Breast epithelium (tissue), 4 donors: ENCODE data around the gene FAM83E. TPM values are rescaled to one million over a fixed set of nuclear protein-coding genes. Genes with fewer than 3 reads are reported as not detected.

ENCODE experiments used
- DNase-seq, 2 donors: peaks; one replicate each; pipeline ENCODE4 v3.0.0-alpha.2; 2019; ENCODE audit warnings: low spot score in 2 of 2
- H3K27ac ChIP-seq, 2 donors: fragments of 200-600 bp; sonication (generic) in 1 of 2; one replicate each; pipeline ENCODE4 v1.5.1; 2016 to 2019; ENCODE audit warnings: mild to moderate bottlenecking in 1 of 2
- H3K27me3 ChIP-seq, 2 donors: fragments of 200-600 bp; sonication (generic) in 1 of 2; one replicate each; pipeline versions ENCODE4 v1.5.1 to v1.6.0; 2017 to 2019; ENCODE audit warnings: control low read depth in 1 of 2, mild to moderate bottlenecking in 1 of 2
- H3K36me3 ChIP-seq: fragments of 200-600 bp; one replicate; pipeline ENCODE4 v1.5.1; 2019
- H3K4me1 ChIP-seq, 2 donors: fragments of 200-600 bp; sonication (generic); one replicate each; pipeline ENCODE4 v1.5.1; 2016 to 2019; ENCODE audit warnings: control low read depth in 1 of 2
- H3K4me3 ChIP-seq, 3 donors: fragments of 200-600 bp; sonication (generic); 1 replicate in 2 of 3; 2 replicates in 1 of 3; pipeline ENCODE4 v1.5.1; 2016 to 2019; ENCODE audit warnings: mild to moderate bottlenecking in 3 of 3, moderate library complexity in 2 of 3
- H3K9me3 ChIP-seq, 2 donors: fragments of 200-600 bp; sonication (generic) in 1 of 2; one replicate each; pipeline ENCODE4 v1.5.1; 2016 to 2019; ENCODE audit warnings: control low read depth in 1 of 2
- CTCF ChIP-seq, 3 donors: fragments of 450-650 bp; IDR thresholded peaks; one replicate each; pipeline ENCODE4 v1.5.1; 2016 to 2017; ENCODE audit warnings: antibody characterized with exemption in 3 of 3, mild to moderate bottlenecking in 3 of 3, moderate library complexity in 3 of 3
- POLR2A ChIP-seq: fragments of 450-650 bp; IDR thresholded peaks from one replicate; pipeline ENCODE4 v1.6.1; 2016; ENCODE audit warnings: antibody characterized with exemption, mild to moderate bottlenecking, moderate library complexity
- POLR2AphosphoS5 ChIP-seq, 3 donors: sonication (generic); formaldehyde crosslinking; IDR thresholded peaks; one replicate each; pipeline ENCODE4 v1.6.1; 2017; ENCODE audit warnings: antibody characterized with exemption in 3 of 3
- intact Hi-C: fragments of 100-400 bp; cut with DNase I; formaldehyde crosslinking; loops from one replicate; pipeline ENCODE4 v1.15.1; 2023; ENCODE audit warnings: low total_unique reads
- total RNA-seq, 3 donors: library from RNA; depleted of rRNA; stranded (reverse); fragments of >200 nt; gene quantifications; one replicate each; pipeline ENCODE4 v1.1.0, GENCODE V29; 2016

FAM83E gene
- total RNA-seq, 3 donors from 2014 or later = 3.3 to 5.6 TPM; not detected in 1

GRCh38 chr19:48595171-48595570 lies 19.7 kb downstream of the FAM83E start:
- Histone ChIP-seq H3K4me3 (no peak overlapping the region), H3K36me3 (no peaks in the 10 kb centered on the region), H3K9me3 (no peaks in the 10 kb centered on the region), H3K27ac (no peak overlapping the region), H3K4me1 (no peaks in the 10 kb centered on the region), H3K27me3 (no peaks in the 10 kb centered on the region)
- intact Hi-C loops = no loop called here
- DNase-seq = no peak
- TF ChIP-seq CTCF (IDR thresholded peaks at IDR 0.05) (no peak), POLR2AphosphoS5 (IDR thresholded peaks at IDR 0.05) (no peak), POLR2A (no peak)

DNA sequence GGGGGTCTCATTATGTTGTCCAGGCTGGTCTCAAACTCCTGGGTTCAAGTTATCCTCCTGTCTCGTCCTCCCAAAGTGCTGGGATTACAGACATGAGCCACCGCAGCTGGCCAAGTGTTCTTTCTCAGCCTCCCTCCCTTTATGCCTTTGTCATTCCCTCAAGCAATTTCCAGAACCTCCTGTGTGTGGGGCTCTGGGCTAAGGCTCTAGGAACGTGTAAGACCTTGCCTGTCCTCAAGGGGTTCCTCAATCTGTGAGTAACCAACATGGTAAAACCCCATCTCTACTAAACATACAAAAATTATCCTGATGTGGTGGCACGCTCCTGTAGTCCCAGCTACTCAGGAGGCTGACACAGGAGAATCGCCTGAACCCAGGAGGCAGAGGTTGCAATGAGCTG lies 23.9 kb downstream of the FAM83E start:
- no peak for DNase-seq
- H3K9me3 ChIP-seq = no peaks in the 10 kb centered on the region
- TF ChIP-seq POLR2AphosphoS5 (IDR thresholded peaks at IDR 0.05) (no peak), CTCF (IDR thresholded peaks at IDR 0.05) (no peak), POLR2A (no peak)
- no peak overlapping the region for H3K27ac ChIP-seq
- H3K27me3 ChIP-seq = no peaks in the 10 kb centered on the region
- H3K4me1 ChIP-seq = no peaks in the 10 kb centered on the region
- no peaks in the 10 kb centered on the region for H3K36me3 ChIP-seq
- intact Hi-C loops = no loop called here
- H3K4me3 ChIP-seq = no peak overlapping the region

GRCh38 chr19:48588670-48589401 lies 26.0 kb downstream of the FAM83E start:
- intact Hi-C loops = no loop called here
- H3K9me3 ChIP-seq = no peaks in the 10 kb centered on the region
- H3K4me1 ChIP-seq = no peaks in the 10 kb centered on the region
- no peaks in the 10 kb centered on the region for H3K36me3 ChIP-seq
- peak overlapping the region; percentile 26 to 60 (median 42) for H3K4me3 ChIP-seq
- no peaks in the 10 kb centered on the region for H3K27me3 ChIP-seq
- peak overlapping the region; percentile 2 to 10 for H3K27ac ChIP-seq
- peak; percentile 76 to 86 for DNase-seq
- TF ChIP-seq POLR2A = no peak
- TF ChIP-seq POLR2AphosphoS5 (IDR thresholded peaks at IDR 0.05) = peak; percentile 21 to 42 (median 41)
- TF ChIP-seq CTCF (IDR thresholded peaks at IDR 0.05) = peak; percentile 84 to 94 (median 93)

GRCh38 chr19:48587387-48587786 lies 27.5 kb downstream of the FAM83E start:
- TF ChIP-seq POLR2A (no peak), CTCF (IDR thresholded peaks at IDR 0.05) (no peak), POLR2AphosphoS5 (IDR thresholded peaks at IDR 0.05) (no peak)
- no peaks in the 10 kb centered on the region for H3K9me3 ChIP-seq
- intact Hi-C loops = no loop called here

GRCh38 chr19:48582168-48582567 lies 32.7 kb downstream of the FAM83E start:
- no peak for DNase-seq
- Histone ChIP-seq H3K4me1 (no peaks in the 10 kb centered on the region), H3K9me3 (no peaks in the 10 kb centered on the region), H3K27ac (no peak overlapping the region), H3K36me3 (no peaks in the 10 kb centered on the region), H3K4me3 (no peak overlapping the region), H3K27me3 (no peaks in the 10 kb centered on the region)
- TF ChIP-seq CTCF (IDR thresholded peaks at IDR 0.05) (no peak), POLR2A (no peak), POLR2AphosphoS5 (IDR thresholded peaks at IDR 0.05) (no peak)
- intact Hi-C loops = no loop called here

More at GRCh38 chr19:48587387-48587786, 27.5 kb downstream of the FAM83E start:
- Histone ChIP-seq H3K4me3 (no peak overlapping the region), H3K27ac (no peak overlapping the region), H3K4me1 (no peaks in the 10 kb centered on the region), H3K27me3 (no peaks in the 10 kb centered on the region), H3K36me3 (no peaks in the 10 kb centered on the region)
- no peak for DNase-seq
